Mesenchymal stem cell (in vitro differentiated cells and primary cell): ENCODE results near the gene DNAJC2.
A peak's percentile ranks its signal among the peaks of the same experiment; 100 is the strongest.

ENCODE experiments used
- DNase-seq: peaks from one replicate; pipeline ENCODE4 v3.0.0-alpha.2; 2013
- H2AFZ ChIP-seq: one replicate; pipeline ENCODE4 v1.6.1; 2013; ENCODE audit warnings: low read depth, mild to moderate bottlenecking, control low read depth, inconsistent platforms, low read length, moderate library complexity
- H2AK5ac ChIP-seq: 2 replicates; pipeline ENCODE4 v1.6.1; 2013; ENCODE audit warnings: low read length, moderate library complexity, mild to moderate bottlenecking, inconsistent platforms; ENCODE audit not compliant: severe bottlenecking
- H2BK120ac ChIP-seq: one replicate; pipeline ENCODE4 v1.6.1; 2013; ENCODE audit warnings: low read depth, mild to moderate bottlenecking, inconsistent platforms, low read length, moderate library complexity
- H2BK12ac ChIP-seq, 2 experiments: one replicate each; pipeline ENCODE4 v1.6.1; 2013; ENCODE audit warnings: inconsistent platforms in 2 of 2, low read length in 2 of 2, mild to moderate bottlenecking in 2 of 2, moderate library complexity in 2 of 2, control low read depth in 1 of 2
- H2BK15ac ChIP-seq: one replicate; pipeline ENCODE4 v1.6.1; 2013; ENCODE audit warnings: mild to moderate bottlenecking, low read depth, inconsistent platforms; ENCODE audit not compliant: poor library complexity, severe bottlenecking
- H2BK5ac ChIP-seq: 2 replicates; pipeline ENCODE4 v1.6.1; 2013; ENCODE audit warnings: low read depth, mild to moderate bottlenecking, low read length, control low read depth, inconsistent platforms; ENCODE audit not compliant: poor library complexity, severe bottlenecking
- H3K14ac ChIP-seq, 2 experiments: one replicate each; pipeline ENCODE4 v1.6.1; 2013; ENCODE audit warnings: inconsistent platforms in 2 of 2, low read length in 2 of 2, control low read depth in 1 of 2, mild to moderate bottlenecking in 1 of 2, moderate library complexity in 1 of 2
- H3K18ac ChIP-seq, 2 experiments: one replicate each; pipeline ENCODE4 v1.6.1; 2013; ENCODE audit warnings: inconsistent platforms in 2 of 2, low read length in 2 of 2, control low read depth in 1 of 2, low read depth in 1 of 2, mild to moderate bottlenecking in 1 of 2
- H3K23ac ChIP-seq, 2 experiments: one replicate each; pipeline ENCODE4 v1.6.1; 2013; ENCODE audit warnings: inconsistent platforms in 2 of 2, low read length in 2 of 2, mild to moderate bottlenecking in 2 of 2, moderate library complexity in 2 of 2, control low read depth in 1 of 2
- H3K27ac ChIP-seq: 2 replicates; pipeline ENCODE4 v1.5.1; 2013; ENCODE audit warnings: mild to moderate bottlenecking, moderate library complexity, low read length, control low read depth, inconsistent platforms; ENCODE audit not compliant: poor library complexity, severe bottlenecking
- H3K27me3 ChIP-seq, 2 experiments: 2 replicates each; pipeline versions ENCODE4 v1.6.1 to v1.7.0; 2013; ENCODE audit warnings: low read length in 2 of 2, mild to moderate bottlenecking in 2 of 2, moderate library complexity in 2 of 2, control low read depth in 1 of 2, inconsistent platforms in 1 of 2; ENCODE audit not compliant: control insufficient read depth in 1 of 2, insufficient read depth in 1 of 2
- H3K36me3 ChIP-seq, 2 experiments: 2 replicates each; pipeline versions ENCODE4 v1.6.1 to v1.7.0; 2013; ENCODE audit warnings: low read length in 2 of 2, control low read depth in 1 of 2, inconsistent platforms in 1 of 2, low read depth in 1 of 2, mild to moderate bottlenecking in 1 of 2; ENCODE audit not compliant: insufficient read depth in 2 of 2, control insufficient read depth in 1 of 2
- H3K4ac ChIP-seq, 2 experiments: one replicate each; pipeline ENCODE4 v1.6.1; 2013; ENCODE audit warnings: inconsistent platforms in 2 of 2, low read length in 2 of 2, mild to moderate bottlenecking in 2 of 2, moderate library complexity in 2 of 2, control low read depth in 1 of 2, low read depth in 1 of 2
- H3K4me1 ChIP-seq: 2 replicates; pipeline ENCODE4 v1.6.1; 2013; ENCODE audit warnings: low read depth, low read length, control low read depth; ENCODE audit not compliant: control insufficient read depth, insufficient read depth
- H3K4me2 ChIP-seq: 2 replicates; pipeline ENCODE4 v1.6.1; 2013; ENCODE audit warnings: low read length, mild to moderate bottlenecking, inconsistent platforms; ENCODE audit not compliant: poor library complexity, severe bottlenecking
- H3K4me3 ChIP-seq, 2 experiments: 2 replicates each; pipeline versions ENCODE4 v1.5.1 to v1.7.0; 2013; ENCODE audit warnings: low read length in 2 of 2, mild to moderate bottlenecking in 2 of 2, control low read depth in 1 of 2, low read depth in 1 of 2; ENCODE audit not compliant: insufficient read depth in 1 of 2
- H3K79me1 ChIP-seq: replicated peaks from 2 replicates; pipeline ENCODE4 v1.6.1; 2013; ENCODE audit warnings: mild to moderate bottlenecking, control low read depth, low read length, inconsistent platforms; ENCODE audit not compliant: poor library complexity, severe bottlenecking
- H3K9ac ChIP-seq: 2 replicates; pipeline ENCODE4 v1.7.0; 2013; ENCODE audit warnings: mild to moderate bottlenecking, low read length, moderate library complexity
- H3K9me3 ChIP-seq: 2 replicates; pipeline ENCODE4 v1.7.0; 2013; ENCODE audit warnings: mild to moderate bottlenecking, low read length; ENCODE audit not compliant: control insufficient read depth
- H4K8ac ChIP-seq: one replicate; pipeline ENCODE4 v1.6.1; 2013; ENCODE audit warnings: inconsistent platforms, mild to moderate bottlenecking, low read length, moderate library complexity
- H4K91ac ChIP-seq: one replicate; pipeline ENCODE4 v1.6.1; 2013; ENCODE audit warnings: mild to moderate bottlenecking, low read length, inconsistent platforms
- WGBS: methylation state at CpG from one replicate; pipeline ENCODE4 v1.1.7; 2013; ENCODE audit warnings: mixed read lengths; 5-methylcytosine and 5-hydroxymethylcytosine counted together

DNAJC2 gene

DNA sequence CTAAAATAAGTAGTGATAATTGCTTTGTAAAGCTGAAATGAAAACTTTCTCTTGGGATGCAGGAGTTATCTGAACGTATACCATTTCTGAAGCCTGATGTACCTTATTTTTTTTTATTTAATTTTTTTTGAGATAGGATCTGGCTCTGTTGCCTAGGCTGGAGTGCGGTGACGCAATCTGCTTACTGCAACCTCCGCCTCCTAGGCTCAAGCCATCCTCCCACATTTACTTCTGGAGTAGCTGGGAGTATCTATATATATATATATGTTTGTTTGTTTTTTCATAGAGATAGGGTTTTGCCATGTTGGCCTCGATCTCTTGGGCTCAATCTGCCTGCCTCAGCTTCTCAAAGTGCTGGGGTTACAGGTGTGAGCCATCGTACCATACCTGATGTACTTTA, 44.9 kb downstream of the DNAJC2 start:
- Histone ChIP-seq H3K27me3 (no peaks in the 10 kb centered on the region), H3K4me2 (no peak overlapping the region), H3K9ac (peak overlapping the region; percentile 97), H3K36me3 (peaks cover 13 to 62% of the 10 kb centered on the region in 2 experiments), H3K4ac (no peak overlapping the region), H3K9me3 (no peaks in the 10 kb centered on the region), H3K18ac (no peak overlapping the region), H2AFZ (no peak overlapping the region), H3K79me1 (peaks cover 19% of the 10 kb centered on the region), H2BK120ac (no peak overlapping the region), H4K8ac (no peak overlapping the region), H3K23ac (no peak overlapping the region), H4K91ac (no peak overlapping the region), H3K14ac (no peak overlapping the region), H3K4me1 (no peaks in the 10 kb centered on the region), H3K4me3 (no peak overlapping the region), H2BK5ac (no peak overlapping the region), H2BK12ac (no peak overlapping the region), H3K27ac (no peak overlapping the region), H2AK5ac (no peak overlapping the region), H2BK15ac (no peak overlapping the region)
- no peak for DNase-seq
- WGBS, result no CpG with 5 or more reads among the region's 6 CpGs

DNA sequence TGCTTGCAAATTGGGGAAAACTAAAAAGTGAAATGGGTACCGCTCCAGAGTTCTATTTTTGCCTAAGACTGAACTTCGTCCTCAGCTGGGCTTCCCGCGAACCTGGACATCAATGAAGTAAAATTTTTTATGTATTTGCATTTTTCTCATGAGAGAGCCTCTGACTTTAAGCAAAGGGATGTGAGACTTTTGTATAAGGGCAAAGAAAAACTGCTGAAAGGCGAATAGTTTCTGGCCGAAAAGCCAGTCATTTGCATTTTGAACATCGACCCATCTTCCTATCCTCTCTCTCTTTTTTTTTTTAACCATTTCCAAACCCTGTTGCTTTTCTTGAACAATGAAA, 46.8 kb downstream of the DNAJC2 start:
- H2AFZ ChIP-seq, result peak overlapping the region; percentile 91
- no peak overlapping the region for H4K91ac ChIP-seq
- peak overlapping the region; percentile 86 to 90 for H3K4me3 ChIP-seq
- H3K18ac ChIP-seq, result peak overlapping the region in 1 of 2 experiments; percentile 94
- H3K9me3 ChIP-seq, result no peaks in the 10 kb centered on the region
- peak overlapping the region in 1 of 2 experiments; percentile 34 for H3K23ac ChIP-seq
- H3K27me3 ChIP-seq, result no peaks in the 10 kb centered on the region
- H3K36me3 ChIP-seq, result peaks cover 7 to 43% of the 10 kb centered on the region in 2 experiments
- no peak overlapping the region for H3K14ac ChIP-seq
- no peak overlapping the region for H3K4ac ChIP-seq
- peaks cover 16% of the 10 kb centered on the region for H3K79me1 ChIP-seq
- under 1% methylated on average over 7 of the region's 7 CpGs for WGBS
- H3K4me2 ChIP-seq, result peak overlapping the region; percentile 83
- no peaks in the 10 kb centered on the region for H3K4me1 ChIP-seq
- no peak overlapping the region for H3K27ac ChIP-seq
- H2AK5ac ChIP-seq, result no peak overlapping the region
- peak overlapping the region; percentile 49 for H2BK120ac ChIP-seq
- H4K8ac ChIP-seq, result peak overlapping the region; percentile 100
- DNase-seq, result no peak
- peak overlapping the region; percentile 52 for H2BK15ac ChIP-seq
- H2BK12ac ChIP-seq, result no peak overlapping the region
- peak overlapping the region; percentile 97 for H3K9ac ChIP-seq
- H2BK5ac ChIP-seq, result no peak overlapping the region

- WGBS, result 6% methylated on average over 52 of the region's 52 CpGs
- peak within 1 kb of the TSS; percentile 52 for H2BK15ac ChIP-seq
- peak within 1 kb of the TSS; percentile 89 for H4K91ac ChIP-seq
- peak within 1 kb of the TSS; percentile 34 to 71 for H3K23ac ChIP-seq
- H4K8ac ChIP-seq, result peak within 1 kb of the TSS; percentile 100
- no peaks in the 10 kb centered on the region for H3K9me3 ChIP-seq
- peak within 1 kb of the TSS; percentile 90 for H2BK5ac ChIP-seq
- no peak within 1 kb of the TSS for H2AK5ac ChIP-seq
- peak within 1 kb of the TSS in 1 of 2 experiments; percentile 23 for H2BK12ac ChIP-seq
- no peaks in the 10 kb centered on the region for H3K27me3 ChIP-seq
- H3K4me1 ChIP-seq, result no peaks in the 10 kb centered on the region
- peak within 1 kb of the TSS in 1 of 2 experiments; percentile 98 for H3K4ac ChIP-seq
- peaks cover 14% of the 10 kb centered on the region for H3K79me1 ChIP-seq
- peak within 1 kb of the TSS; percentile 83 for H3K4me2 ChIP-seq
- peak within 1 kb of the TSS; percentile 91 for H2AFZ ChIP-seq
- peak; percentile 91 for DNase-seq
- H3K36me3 ChIP-seq, result peaks cover 7 to 37% of the 10 kb centered on the region in 2 experiments
- peak within 1 kb of the TSS; percentile 49 for H2BK120ac ChIP-seq
- H3K9ac ChIP-seq, result peak within 1 kb of the TSS; percentile 97
- H3K14ac ChIP-seq, result no peak within 1 kb of the TSS
- peak within 1 kb of the TSS; percentile 86 to 90 for H3K4me3 ChIP-seq
- H3K18ac ChIP-seq, result peak within 1 kb of the TSS; percentile 71 to 94
- peak within 1 kb of the TSS; percentile 63 for H3K27ac ChIP-seq
These were observed 47.4 kb downstream of the DNAJC2 start, which contains the start of gene PMPCB for GRCh38 chr7:103296901-103297836. Gene PMPCB, plus strand, starts transcription at chr7:103297435. Its CDS starts 25 bp downstream, at chr7:103297460.

DNA sequence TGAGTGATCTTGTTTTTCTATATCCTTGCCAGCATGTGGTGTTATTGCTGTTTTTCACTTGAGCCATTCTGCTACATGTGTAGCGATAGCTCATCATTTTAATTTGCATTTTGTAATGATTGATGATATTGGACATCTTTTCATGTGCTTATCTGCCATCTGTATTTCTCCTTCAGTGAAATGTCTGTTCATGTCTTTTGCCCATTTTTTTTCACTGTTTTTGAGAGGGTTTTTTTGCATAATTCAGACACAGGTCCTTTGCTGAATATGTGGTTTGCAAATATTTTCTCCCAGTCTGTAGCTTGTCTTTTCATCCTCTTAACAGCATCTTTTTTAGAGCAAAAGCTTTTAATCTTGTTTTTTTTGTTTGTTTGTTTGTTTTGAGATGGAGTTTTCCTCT, 51.0 kb downstream of the DNAJC2 start:
- Histone ChIP-seq H2BK5ac (no peak overlapping the region), H3K23ac (no peak overlapping the region), H3K18ac (no peak overlapping the region), H3K36me3 (peaks cover 0 to under 1% of the 10 kb centered on the region in 2 experiments), H2BK15ac (no peak overlapping the region), H3K4me3 (no peak overlapping the region), H2AFZ (no peak overlapping the region), H3K14ac (no peak overlapping the region), H3K4ac (no peak overlapping the region), H3K4me2 (no peak overlapping the region), H3K4me1 (no peaks in the 10 kb centered on the region), H3K27ac (no peak overlapping the region), H3K9ac (no peak overlapping the region), H2AK5ac (no peak overlapping the region), H4K91ac (no peak overlapping the region), H3K9me3 (no peaks in the 10 kb centered on the region), H3K79me1 (peaks cover 1% of the 10 kb centered on the region), H3K27me3 (peaks cover 3 to 8% of the 10 kb centered on the region in 2 experiments), H2BK120ac (no peak overlapping the region), H4K8ac (no peak overlapping the region), H2BK12ac (no peak overlapping the region)
- DNase-seq, result no peak
- no CpG with 5 or more reads among the region's 1 CpG for WGBS
